IMR-90 (cell line): ENCODE results near the gene NLRX1. TPM values are rescaled to one million over a fixed set of nuclear protein-coding genes. Genes with fewer than 3 reads are reported as not detected.

Source experiments
- ATAC-seq: fragments of 200-7000 bp; cut with Tn5 transposase; 2 replicates; pipeline ENCODE4 v1.9.1; 2020; ENCODE audit warnings: low read depth, mild to moderate bottlenecking, moderate library complexity
- BruUV-seq: library from RNA; stranded (reverse); fragments of 400-500 nt; replicated peaks from 2 replicates; lab custom pipeline; 2021; lab: Mats Ljungman, UMichigan
- CTCF ChIA-PET: fragments of 300-600 bp; formaldehyde crosslinking; extraction: SDS; loops from one replicate; lab custom pipeline; 2021; ENCODE audit warnings: antibody characterized with exemption; lab: Yijun Ruan, JAX
- POLR2A ChIA-PET: fragments of 300-600 bp; sonication (Branson Sonifier 250); formaldehyde crosslinking; loops from one replicate; lab custom pipeline; 2022; ENCODE audit warnings: antibody characterized with exemption; ENCODE audit not compliant: unreplicated experiment; lab: Charles Lee
- DNase-seq: peaks from one replicate; pipeline ENCODE4 v3.0.0; 2013
- H2AFZ ChIP-seq: replicated peaks from 2 replicates; pipeline ENCODE3; 2013; ENCODE audit warnings: low read length, mild to moderate bottlenecking; ENCODE audit not compliant: poor library complexity
- H2AK5ac ChIP-seq: 2 replicates; pipeline ENCODE4 v1.6.1; 2013; ENCODE audit warnings: low read depth, low read length, inconsistent platforms
- H2AK9ac ChIP-seq: replicated peaks from 2 replicates; pipeline ENCODE3; 2013; ENCODE audit warnings: mild to moderate bottlenecking, low read depth, low read length, moderate library complexity; ENCODE audit not compliant: poor library complexity
- H2BK120ac ChIP-seq: 2 replicates; pipeline ENCODE4 v1.6.1; 2013; ENCODE audit warnings: low read depth, low read length, inconsistent platforms
- H2BK15ac ChIP-seq: 3 replicates; pipeline ENCODE4 v1.6.1; 2013; ENCODE audit warnings: low read depth, low read length, inconsistent platforms
- H2BK20ac ChIP-seq: 2 replicates; pipeline ENCODE4 v1.6.1; 2013; ENCODE audit warnings: low read depth, mild to moderate bottlenecking, inconsistent platforms, low read length, moderate library complexity
- H2BK5ac ChIP-seq: 2 replicates; pipeline ENCODE4 v1.6.1; 2013; ENCODE audit warnings: mild to moderate bottlenecking, low read depth, low read length, inconsistent platforms; ENCODE audit not compliant: poor library complexity, severe bottlenecking
- H3K14ac ChIP-seq: replicated peaks from 2 replicates; pipeline ENCODE4 v1.6.1; 2013; ENCODE audit warnings: low read depth, low read length, inconsistent platforms
- H3K18ac ChIP-seq: 2 replicates; pipeline ENCODE4 v1.6.1; 2013; ENCODE audit warnings: low read depth, low read length, control low read depth
- H3K23ac ChIP-seq: 2 replicates; pipeline ENCODE4 v1.6.1; 2013; ENCODE audit warnings: low read depth, low read length, inconsistent platforms
- H3K27ac ChIP-seq: 2 replicates; pipeline ENCODE4 v1.5.1; 2013; ENCODE audit warnings: mild to moderate bottlenecking, control low read depth, low read length; ENCODE audit not compliant: insufficient read depth
- H3K27me3 ChIP-seq: 2 replicates; pipeline ENCODE4 v1.6.1; 2013; ENCODE audit warnings: low read length; ENCODE audit not compliant: control insufficient read depth, insufficient read depth
- H3K36me3 ChIP-seq: 2 replicates; pipeline ENCODE4 v1.6.1; 2013; ENCODE audit warnings: low read length, mixed read lengths; ENCODE audit not compliant: control insufficient read depth, insufficient read depth
- H3K4ac ChIP-seq: 2 replicates; pipeline ENCODE4 v1.6.1; 2013; ENCODE audit warnings: low read depth, low read length, inconsistent platforms
- H3K4me1 ChIP-seq: 2 replicates; pipeline ENCODE4 v1.6.1; 2013; ENCODE audit warnings: low read length, mixed read lengths; ENCODE audit not compliant: control insufficient read depth, insufficient read depth
- H3K4me2 ChIP-seq: 2 replicates; pipeline ENCODE4 v1.6.1; 2013; ENCODE audit warnings: low read depth, mild to moderate bottlenecking, control low read depth, low read length, moderate library complexity
- H3K4me3 ChIP-seq: 2 replicates; pipeline ENCODE4 v1.5.1; 2013; ENCODE audit warnings: low read depth, mild to moderate bottlenecking, control low read depth, low read length, moderate library complexity; ENCODE audit not compliant: insufficient read depth
- H3K56ac ChIP-seq: 2 replicates; pipeline ENCODE4 v1.6.1; 2013; ENCODE audit warnings: low read length, inconsistent platforms; ENCODE audit not compliant: insufficient read depth; ENCODE audit errors: extremely low read depth
- H3K79me1 ChIP-seq, 2 experiments: 2 replicates each; pipeline ENCODE4 v1.6.1; 2013; ENCODE audit warnings: low read length in 2 of 2, inconsistent platforms in 1 of 2, low read depth in 1 of 2
- H3K9ac ChIP-seq: 2 replicates; pipeline ENCODE4 v1.6.1; 2013; ENCODE audit warnings: low read depth, low read length, control low read depth
- H3K9me1 ChIP-seq: 2 replicates; pipeline ENCODE4 v1.6.1; 2013; ENCODE audit warnings: low read length, inconsistent platforms; ENCODE audit not compliant: insufficient read depth
- H3K9me3 ChIP-seq: 2 replicates; pipeline ENCODE4 v1.6.1; 2013; ENCODE audit warnings: low read length; ENCODE audit not compliant: control insufficient read depth, insufficient read depth
- H4K20me1 ChIP-seq: 2 replicates; pipeline ENCODE4 v1.6.1; 2013; ENCODE audit warnings: low read length, inconsistent platforms; ENCODE audit not compliant: insufficient read depth
- H4K5ac ChIP-seq: 2 replicates; pipeline ENCODE4 v1.6.1; 2013; ENCODE audit warnings: mild to moderate bottlenecking, low read depth, low read length, control low read depth
- H4K8ac ChIP-seq, 2 experiments: 2 replicates each; pipeline ENCODE4 v1.6.1; 2013; ENCODE audit warnings: low read depth in 2 of 2, low read length in 2 of 2, control low read depth in 1 of 2, inconsistent platforms in 1 of 2
- H4K91ac ChIP-seq: 2 replicates; pipeline ENCODE4 v1.6.1; 2013; ENCODE audit warnings: low read depth, low read length, inconsistent platforms; ENCODE audit not compliant: insufficient read depth
- BHLHE40 ChIP-seq: fragments of 150-350 bp; IDR thresholded peaks from 2 replicates; pipeline ENCODE4 v1.6.1; 2016; ENCODE audit warnings: mild to moderate bottlenecking, low read depth, low read length
- CEBPB ChIP-seq: IDR thresholded peaks from 2 replicates; pipeline ENCODE4 v1.6.1; 2012; ENCODE audit warnings: low read depth, low read length, improper control_type of control experiment
- CHD1 ChIP-seq: IDR thresholded peaks from 2 replicates; pipeline ENCODE4 v1.6.1; 2012; ENCODE audit warnings: low read depth, low read length, improper control_type of control experiment
- ELK1 ChIP-seq: fragments of 150-350 bp; IDR thresholded peaks from 2 replicates; pipeline ENCODE4 v1.6.1; 2016; ENCODE audit warnings: low read depth, mild to moderate bottlenecking, low read length, moderate library complexity, borderline replicate concordance
- FOS ChIP-seq: fragments of 150-350 bp; IDR thresholded peaks from 2 replicates; pipeline ENCODE4 v1.6.1; 2016; ENCODE audit warnings: low read depth, low read length
- MAFK ChIP-seq: IDR thresholded peaks from 2 replicates; pipeline ENCODE4 v1.6.1; 2012; ENCODE audit warnings: low read depth, low read length, improper control_type of control experiment
- MAZ ChIP-seq: IDR thresholded peaks from 2 replicates; pipeline ENCODE4 v1.6.1; 2012; ENCODE audit warnings: low read depth, mild to moderate bottlenecking, low read length, improper control_type of control experiment, moderate library complexity, borderline replicate concordance
- MXI1 ChIP-seq: IDR thresholded peaks from 2 replicates; pipeline ENCODE4 v1.6.1; 2012; ENCODE audit warnings: low read depth, mild to moderate bottlenecking, low read length, moderate library complexity, borderline replicate concordance
- NFE2L2 ChIP-seq: fragments of 150-350 bp; IDR thresholded peaks from 2 replicates; pipeline ENCODE4 v1.6.1; 2016; ENCODE audit warnings: low read depth, mild to moderate bottlenecking, low read length
- RAD21 ChIP-seq: IDR thresholded peaks from 2 replicates; pipeline ENCODE4 v1.6.1; 2012; ENCODE audit warnings: low read length, improper control_type of control experiment
- RCOR1 ChIP-seq: IDR thresholded peaks from 2 replicates; pipeline ENCODE4 v1.6.1; 2012; ENCODE audit warnings: mild to moderate bottlenecking, low read length, improper control_type of control experiment; ENCODE audit not compliant: insufficient replicate concordance
- SMC3 ChIP-seq: fragments of 150-350 bp; IDR thresholded peaks from 2 replicates; pipeline ENCODE4 v1.6.1; 2016; ENCODE audit warnings: low read depth, mild to moderate bottlenecking, antibody characterized with exemption, low read length, moderate library complexity
- WGBS, 2 experiments: methylation state at CpG; one replicate each; pipeline versions ENCODE4 v1.1.5 to v1.1.7; 2013; ENCODE audit warnings: missing lambda C conversion rate in 2 of 2; ENCODE audit not compliant: insufficient read length in 1 of 2; ENCODE audit errors: extremely low coverage in 2 of 2; 5-methylcytosine and 5-hydroxymethylcytosine counted together
- dilution Hi-C: fragments of 300-500 bp; cut with HindIII; formaldehyde crosslinking; loops from one replicate; pipeline ENCODE4 v1.14.3; 2018; ENCODE audit warnings: low sequenced_read_pairs; ENCODE audit not compliant: unreplicated experiment
- in situ Hi-C: fragments of 300-500 bp; cut with MboI; formaldehyde crosslinking; loops from 3 replicates; pipeline ENCODE4 v1.14.3; 2019; ENCODE audit warnings: low sequenced_read_pairs, inconsistent platforms, mixed read lengths
- intact Hi-C: fragments of 100-400 bp; cut with micrococcal nuclease; formaldehyde crosslinking; loops from 2 replicates; pipeline ENCODE4 v1.10.0; 2022
- polyA plus RNA-seq, 3 experiments: library from polyadenylated mRNA; depleted of rRNA; stranded (reverse); fragments of >200 nt; gene quantifications; 2 replicates each; pipeline ENCODE4 v1.2.3, GENCODE V29; 2012; ENCODE audit warnings: low replicate concordance in 1 of 3
- total RNA-seq: library from RNA; depleted of rRNA; stranded (reverse); fragments of >200 nt; gene quantifications from 2 replicates; pipeline ENCODE4 v1.2.3, GENCODE V29; 2012
- TF ChIP-seq, protein P1 (sequence below): conservative IDR thresholded peaks from 2 replicates; pipeline ENCODE4 v1.5.1; 2012; ENCODE audit warnings: mild to moderate bottlenecking, low read depth, low read length, improper control_type of control experiment
- TF ChIP-seq, protein P2 (sequence below): fragments of 150-350 bp; IDR thresholded peaks from 2 replicates; pipeline ENCODE4 v1.6.1; 2017; ENCODE audit warnings: mild to moderate bottlenecking, antibody characterized with exemption, low read length, low read depth

NLRX1 gene
- total and polyA plus RNA-seq, 2 of the 4 experiments (the other 2 are of a cell fraction): 3.0 to 4.9 TPM

DNA sequence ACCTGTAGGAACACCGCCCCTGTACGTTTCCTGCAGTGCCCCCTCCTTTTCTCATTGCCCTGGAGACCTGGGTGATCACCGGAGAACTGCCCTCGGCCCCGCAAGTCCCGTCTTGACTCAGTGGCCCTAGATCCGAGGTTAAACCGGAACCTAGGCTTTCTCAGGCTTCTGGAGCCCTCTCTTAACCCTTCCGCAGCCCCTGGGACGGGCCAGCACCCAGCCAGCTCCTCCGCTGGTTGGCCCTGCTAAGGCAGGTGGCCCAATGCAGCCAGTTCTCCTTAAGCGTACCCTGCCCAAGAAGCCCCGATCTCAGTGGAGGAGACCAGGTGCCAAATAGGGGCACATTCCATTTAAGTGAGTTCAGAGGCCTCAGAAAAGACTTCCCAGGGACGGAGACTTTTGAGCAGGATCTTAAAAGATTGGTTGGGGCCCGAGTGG lies 776 bp downstream of the NLRX1 start:
- Histone ChIP-seq H3K9me3 (no peaks in the 10 kb centered on the region), H4K91ac (peak overlapping the region; percentile 87), H3K27me3 (no peaks in the 10 kb centered on the region), H3K4me2 (peak overlapping the region; percentile 85), H2AFZ (peak overlapping the region; percentile 100), H3K79me1 (peaks cover 3 to 12% of the 10 kb centered on the region in 2 experiments; a peak in 3 of 4 replicates), H2BK120ac (peak overlapping the region; percentile 85), H3K56ac (peak overlapping the region; percentile 56), H3K36me3 (no peaks in the 10 kb centered on the region; the same call in 1 of the 2 replicates), H3K18ac (peak overlapping the region; percentile 19; the same call in 1 of the 2 replicates), H3K4me1 (peaks cover 6% of the 10 kb centered on the region), H3K9ac (peak overlapping the region; percentile 77), H3K4ac (peak overlapping the region; percentile 99), H2BK20ac (peak overlapping the region; percentile 68), H3K27ac (peak overlapping the region; percentile 49), H4K8ac (peak overlapping the region; percentile 97 to 100), H2BK5ac (peak overlapping the region; percentile 62), H3K9me1 (peaks cover 5% of the 10 kb centered on the region; the same call in 1 of the 2 replicates), H2BK15ac (peak overlapping the region; percentile 91; the same call in 1 of the 3 replicates), H3K14ac (peak overlapping the region; percentile 98), H3K4me3 (peak overlapping the region; percentile 59), H3K23ac (peak overlapping the region; percentile 99), H2AK5ac (peak overlapping the region; percentile 89), H2AK9ac (peak overlapping the region; percentile 90), H4K20me1 (no peaks in the 10 kb centered on the region), H4K5ac (peak overlapping the region; percentile 85)
- WGBS, 2 experiments: 14% methylated on average over 8 of the region's 15 CpGs; no CpG with 5 or more reads in 1 of the 2 experiments
- BruUV-seq: no TSS peak
- in situ Hi-C loops (no loop called here), intact Hi-C loops (loop anchor here (2.0 kb wide), 1 partner anchor 28 kb away; no protein-coding TSS in a partner anchor), dilution Hi-C loops (no loop called here)
- TF ChIP-seq FOS: no peak
- TF ChIP-seq, protein P1, sequence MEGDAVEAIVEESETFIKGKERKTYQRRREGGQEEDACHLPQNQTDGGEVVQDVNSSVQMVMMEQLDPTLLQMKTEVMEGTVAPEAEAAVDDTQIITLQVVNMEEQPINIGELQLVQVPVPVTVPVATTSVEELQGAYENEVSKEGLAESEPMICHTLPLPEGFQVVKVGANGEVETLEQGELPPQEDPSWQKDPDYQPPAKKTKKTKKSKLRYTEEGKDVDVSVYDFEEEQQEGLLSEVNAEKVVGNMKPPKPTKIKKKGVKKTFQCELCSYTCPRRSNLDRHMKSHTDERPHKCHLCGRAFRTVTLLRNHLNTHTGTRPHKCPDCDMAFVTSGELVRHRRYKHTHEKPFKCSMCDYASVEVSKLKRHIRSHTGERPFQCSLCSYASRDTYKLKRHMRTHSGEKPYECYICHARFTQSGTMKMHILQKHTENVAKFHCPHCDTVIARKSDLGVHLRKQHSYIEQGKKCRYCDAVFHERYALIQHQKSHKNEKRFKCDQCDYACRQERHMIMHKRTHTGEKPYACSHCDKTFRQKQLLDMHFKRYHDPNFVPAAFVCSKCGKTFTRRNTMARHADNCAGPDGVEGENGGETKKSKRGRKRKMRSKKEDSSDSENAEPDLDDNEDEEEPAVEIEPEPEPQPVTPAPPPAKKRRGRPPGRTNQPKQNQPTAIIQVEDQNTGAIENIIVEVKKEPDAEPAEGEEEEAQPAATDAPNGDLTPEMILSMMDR: no peak
- no peak for TF ChIP-seq MAZ
- no peak for TF ChIP-seq CHD1
- TF ChIP-seq RCOR1: no peak
- no peak for TF ChIP-seq SMC3
- TF ChIP-seq CEBPB: no peak
- TF ChIP-seq MXI1: no peak
- TF ChIP-seq MAFK: no peak
- TF ChIP-seq, protein P2, sequence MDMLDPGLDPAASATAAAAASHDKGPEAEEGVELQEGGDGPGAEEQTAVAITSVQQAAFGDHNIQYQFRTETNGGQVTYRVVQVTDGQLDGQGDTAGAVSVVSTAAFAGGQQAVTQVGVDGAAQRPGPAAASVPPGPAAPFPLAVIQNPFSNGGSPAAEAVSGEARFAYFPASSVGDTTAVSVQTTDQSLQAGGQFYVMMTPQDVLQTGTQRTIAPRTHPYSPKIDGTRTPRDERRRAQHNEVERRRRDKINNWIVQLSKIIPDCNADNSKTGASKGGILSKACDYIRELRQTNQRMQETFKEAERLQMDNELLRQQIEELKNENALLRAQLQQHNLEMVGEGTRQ: no peak
- no peak for TF ChIP-seq NFE2L2
- TF ChIP-seq BHLHE40: no peak
- no peak for TF ChIP-seq RAD21
- TF ChIP-seq ELK1: no peak
- ChIA-PET POLR2A (interaction anchor here (0.5 kb wide), 1 partner anchor 43 kb away, joined by 3 read pairs; no protein-coding TSS in a partner anchor), CTCF (interaction anchor here (0.5 to 1.3 kb wide), 4 partner anchors 9 to 168 kb away, joined by 3 read pairs; no protein-coding TSS in a partner anchor)
- DNase-seq (no peak), ATAC-seq (no peak)
